Measurements from ENCODE around the gene FLYWCH1.
"Not testable (repeated sequence)": the region's sequence is repeated elsewhere in the genome, so short reads cannot be mapped to it uniquely, and the experiment has no call there.

The FLYWCH1 gene

GRCh38 chr16:2899564-2900072 is 12.1 kb upstream of the FLYWCH1 start:
- FAIRE-seq (no peak), DNase-seq (ENCODE audit: low spot score) (no peak)

GRCh38 chr16:2900526-2901075 is 11.1 kb upstream of the FLYWCH1 start:
- DNase-seq (ENCODE audit: low spot score) (no peak), FAIRE-seq (no peak)

GRCh38 chr16:2902337-2903130 is 9.2 kb upstream of the FLYWCH1 start:
- DNase-seq (ENCODE audit: low spot score) (no peak), FAIRE-seq (no peak)

- DNase-seq (ENCODE audit: low spot score) (peak; percentile 77), FAIRE-seq (peak; percentile 49)
Observed at GRCh38 chr16:2904100-2904921, 7.4 kb upstream of the FLYWCH1 start.

GRCh38 chr16:2904922-2905240 is 6.8 kb upstream of the FLYWCH1 start:
- FAIRE-seq (no peak), DNase-seq (ENCODE audit: low spot score) (no peak)

- peak; percentile 70 for FAIRE-seq
- DNase-seq (ENCODE audit: low spot score), result peak; percentile 97
Observed at GRCh38 chr16:2905241-2905987, 6.3 kb upstream of the FLYWCH1 start.

- DNase-seq (ENCODE audit: low spot score) (no peak), FAIRE-seq (no peak)
Observed at GRCh38 chr16:2905988-2906387, 5.7 kb upstream of the FLYWCH1 start.

- FAIRE-seq, result not testable (repeated sequence)
- peak; percentile 38 for DNase-seq (ENCODE audit: low spot score)
Observed at GRCh38 chr16:2907084-2907753, 4.5 kb upstream of the FLYWCH1 start.

GRCh38 chr16:2910441-2910969 is 1.2 kb upstream of the FLYWCH1 start:
- FAIRE-seq (no peak), DNase-seq (ENCODE audit: low spot score) (no peak)

GRCh38 chr16:2912330-2913199 is 834 bp downstream of the FLYWCH1 start:
- FAIRE-seq (no peak), DNase-seq (ENCODE audit: low spot score) (no peak)

GRCh38 chr16:2913603-2914002 is 1.9 kb downstream of the FLYWCH1 start:
- DNase-seq (ENCODE audit: low spot score) (no peak), FAIRE-seq (no peak)

- no peak for DNase-seq (ENCODE audit: low spot score)
- FAIRE-seq, result no peak
Observed at GRCh38 chr16:2914233-2914632, 2.5 kb downstream of the FLYWCH1 start.

- DNase-seq (ENCODE audit: low spot score) (no peak), FAIRE-seq (no peak)
Observed at GRCh38 chr16:2915196-2915929, 3.6 kb downstream of the FLYWCH1 start.

GRCh38 chr16:2919511-2920255 is 8.0 kb downstream of the FLYWCH1 start:
- FAIRE-seq (peak; percentile 18), DNase-seq (ENCODE audit: low spot score) (peak; percentile 31)

- FAIRE-seq, result no peak
- DNase-seq (ENCODE audit: low spot score), result no peak
Observed at GRCh38 chr16:2923481-2923880, 11.8 kb downstream of the FLYWCH1 start.

- FAIRE-seq, result no peak
Observed at GRCh38 chr16:2924901-2925755, 13.4 kb downstream of the FLYWCH1 start.

GRCh38 chr16:2925951-2926649 is 14.4 kb downstream of the FLYWCH1 start:
- FAIRE-seq, result no peak
- no peak for DNase-seq (ENCODE audit: low spot score)

More at GRCh38 chr16:2924901-2925755, 13.4 kb downstream of the FLYWCH1 start:
- DNase-seq (ENCODE audit: low spot score), result no peak

Measured in RCC 7860 (cell line).